ENCODE data around the gene PLCB1. TPM values are rescaled to one million over a fixed set of nuclear protein-coding genes. Genes with fewer than 3 reads are reported as not detected.

PLCB1 gene
- total RNA-seq, 1 donor: 13.4 TPM

GRCh38 chr20:8428988-8429387 lies 296.9 kb downstream of the PLCB1 start:
- no peak overlapping the region for H3K27ac ChIP-seq (ENCODE audit: low read depth, low read length)
- H3K36me3 ChIP-seq (ENCODE audit: insufficient read depth, low read length): no peaks in the 10 kb centered on the region
- H3K4me3 ChIP-seq (ENCODE audit: insufficient read depth, low read length): no peak overlapping the region
- H3K27me3 ChIP-seq (ENCODE audit: insufficient read depth, low read length): no peaks in the 10 kb centered on the region
- H3K4me1 ChIP-seq (ENCODE audit: insufficient read depth, low read length): no peaks in the 10 kb centered on the region
- DNase-seq (ENCODE audit: insufficient read length, low spot score, missing footprints): no peak
- H3K4me2 ChIP-seq (ENCODE audit: insufficient read depth, low read length): no peak overlapping the region
- no peak overlapping the region for H2AFZ ChIP-seq (ENCODE audit: low read length)
- no peaks in the 10 kb centered on the region for H3K79me2 ChIP-seq (ENCODE audit: insufficient read depth, low read length)
- H4K20me1 ChIP-seq (ENCODE audit: insufficient read depth, low read length): no peaks in the 10 kb centered on the region
- no peaks in the 10 kb centered on the region for H3K9me3 ChIP-seq (ENCODE audit: low read depth, low read length)
- TF ChIP-seq CTCF (IDR thresholded peaks at IDR 0.05; ENCODE audit: extremely low read depth, low read depth, low read length): no peak

- H3K4me1 ChIP-seq (ENCODE audit: insufficient read depth, low read length): no peaks in the 10 kb centered on the region
- no peaks in the 10 kb centered on the region for H4K20me1 ChIP-seq (ENCODE audit: insufficient read depth, low read length)
- H2AFZ ChIP-seq (ENCODE audit: low read length): no peak overlapping the region
- no peaks in the 10 kb centered on the region for H3K79me2 ChIP-seq (ENCODE audit: insufficient read depth, low read length)
- no peaks in the 10 kb centered on the region for H3K27me3 ChIP-seq (ENCODE audit: insufficient read depth, low read length)
- H3K4me2 ChIP-seq (ENCODE audit: insufficient read depth, low read length): no peak overlapping the region
- H3K9me3 ChIP-seq (ENCODE audit: low read depth, low read length): no peaks in the 10 kb centered on the region
- no peak for DNase-seq (ENCODE audit: insufficient read length, low spot score, missing footprints)
- no peak overlapping the region for H3K27ac ChIP-seq (ENCODE audit: low read depth, low read length)
- H3K36me3 ChIP-seq (ENCODE audit: insufficient read depth, low read length): no peaks in the 10 kb centered on the region
- no peak for TF ChIP-seq CTCF (IDR thresholded peaks at IDR 0.05; ENCODE audit: extremely low read depth, low read depth, low read length)
- no peak overlapping the region for H3K4me3 ChIP-seq (ENCODE audit: insufficient read depth, low read length)
Observed at GRCh38 chr20:8431538-8432434, 299.7 kb downstream of the PLCB1 start.

- H3K27ac ChIP-seq (ENCODE audit: low read depth, low read length): no peak overlapping the region
- H3K4me2 ChIP-seq (ENCODE audit: insufficient read depth, low read length): no peak overlapping the region
- H3K4me1 ChIP-seq (ENCODE audit: insufficient read depth, low read length): no peaks in the 10 kb centered on the region
- no peak overlapping the region for H3K4me3 ChIP-seq (ENCODE audit: insufficient read depth, low read length)
- H3K36me3 ChIP-seq (ENCODE audit: insufficient read depth, low read length): no peaks in the 10 kb centered on the region
- H3K27me3 ChIP-seq (ENCODE audit: insufficient read depth, low read length): no peaks in the 10 kb centered on the region
- TF ChIP-seq CTCF (IDR thresholded peaks at IDR 0.05; ENCODE audit: extremely low read depth, low read depth, low read length): no peak
- H4K20me1 ChIP-seq (ENCODE audit: insufficient read depth, low read length): no peaks in the 10 kb centered on the region
- H2AFZ ChIP-seq (ENCODE audit: low read length): no peak overlapping the region
- no peak for DNase-seq (ENCODE audit: insufficient read length, low spot score, missing footprints)
- H3K79me2 ChIP-seq (ENCODE audit: insufficient read depth, low read length): no peaks in the 10 kb centered on the region
- no peaks in the 10 kb centered on the region for H3K9me3 ChIP-seq (ENCODE audit: low read depth, low read length)
Observed at GRCh38 chr20:8432435-8433148, 300.5 kb downstream of the PLCB1 start.

GRCh38 chr20:8433291-8433690 lies 301.2 kb downstream of the PLCB1 start:
- Histone ChIP-seq H3K36me3 (ENCODE audit: insufficient read depth, low read length) (no peaks in the 10 kb centered on the region), H3K27me3 (ENCODE audit: insufficient read depth, low read length) (no peaks in the 10 kb centered on the region), H2AFZ (ENCODE audit: low read length) (no peak overlapping the region), H3K4me2 (ENCODE audit: insufficient read depth, low read length) (no peak overlapping the region), H4K20me1 (ENCODE audit: insufficient read depth, low read length) (no peaks in the 10 kb centered on the region), H3K27ac (ENCODE audit: low read depth, low read length) (no peak overlapping the region), H3K4me3 (ENCODE audit: insufficient read depth, low read length) (no peak overlapping the region), H3K79me2 (ENCODE audit: insufficient read depth, low read length) (no peaks in the 10 kb centered on the region), H3K9me3 (ENCODE audit: low read depth, low read length) (no peaks in the 10 kb centered on the region), H3K4me1 (ENCODE audit: insufficient read depth, low read length) (no peaks in the 10 kb centered on the region)
- TF ChIP-seq CTCF (IDR thresholded peaks at IDR 0.05; ENCODE audit: extremely low read depth, low read depth, low read length): no peak
- DNase-seq (ENCODE audit: insufficient read length, low spot score, missing footprints): no peak
